H1 (cell line): ENCODE measurements around the gene RANBP6. TPM values are rescaled to one million over a fixed set of nuclear protein-coding genes. Genes with fewer than 3 reads are reported as not detected.

Experiments
- CTCF ChIA-PET: fragments of 300-600 bp; sonication (Branson Sonifier 250); formaldehyde crosslinking; loops from one replicate; lab custom pipeline; 2021; ENCODE audit not compliant: partially characterized antibody; lab: Charles Lee
- POLR2A ChIA-PET: fragments of 300-600 bp; sonication (Branson Sonifier 250); formaldehyde crosslinking; loops from one replicate; lab custom pipeline; 2021; ENCODE audit warnings: inconsistent platforms; ENCODE audit not compliant: partially characterized antibody; lab: Charles Lee
- DNase-seq, 2 experiments: peaks; one replicate each; pipeline versions ENCODE4 v3.0.0 to v3.0.0-alpha.2; 2010 to 2022; ENCODE audit warnings: low spot score in 2 of 2, low read depth in 1 of 2, mixed read lengths in 1 of 2
- FAIRE-seq: peaks from 2 replicates; lab custom pipeline; 2011; peaks lifted over from hg19 to GRCh38; lab: Jason Lieb, UNC
- H2AFZ ChIP-seq: 2 replicates; pipeline ENCODE4 v1.8.1; 2012; ENCODE audit warnings: low read length, inconsistent platforms
- H2AK5ac ChIP-seq: 2 replicates; pipeline ENCODE4 v1.6.1; 2013; ENCODE audit warnings: low read depth, low read length
- H2BK120ac ChIP-seq: replicated peaks from 2 replicates; pipeline ENCODE3; 2013; ENCODE audit warnings: low read depth, low read length, inconsistent platforms
- H2BK12ac ChIP-seq: 2 replicates; pipeline ENCODE4 v1.6.1; 2013; ENCODE audit warnings: low read depth, low read length
- H2BK15ac ChIP-seq: 2 replicates; pipeline ENCODE4 v1.6.1; 2013; ENCODE audit warnings: low read length
- H2BK20ac ChIP-seq: 2 replicates; pipeline ENCODE4 v1.6.1; 2013; ENCODE audit warnings: low read length
- H2BK5ac ChIP-seq: 2 replicates; pipeline ENCODE4 v1.6.1; 2013; ENCODE audit warnings: low read depth, low read length
- H3K14ac ChIP-seq: 2 replicates; pipeline ENCODE4 v1.6.1; 2013; ENCODE audit warnings: inconsistent platforms; ENCODE audit not compliant: insufficient read length
- H3K18ac ChIP-seq: 2 replicates; pipeline ENCODE4 v1.6.1; 2013; ENCODE audit warnings: low read length; ENCODE audit errors: extremely low read depth
- H3K23ac ChIP-seq: 2 replicates; pipeline ENCODE4 v1.6.1; 2013; ENCODE audit warnings: inconsistent platforms; ENCODE audit not compliant: insufficient read length
- H3K23me2 ChIP-seq: 2 replicates; pipeline ENCODE4 v1.6.1; 2013; ENCODE audit warnings: low read depth, low read length
- H3K27ac ChIP-seq: 2 replicates; pipeline ENCODE4 v1.6.1; 2011; ENCODE audit warnings: low read depth, low read length, inconsistent platforms
- H3K27me3 ChIP-seq, 4 experiments: replicated peaks in 1 of 4; 1 replicate in 1 of 4; 2 replicates in 3 of 4; pipeline versions ENCODE4 v1.6.1 to v1.8.1; 2011 to 2013; ENCODE audit warnings: low read length in 3 of 4, mild to moderate bottlenecking in 3 of 4, inconsistent platforms in 2 of 4, mixed read lengths in 2 of 4, moderate library complexity in 1 of 4; ENCODE audit not compliant: control insufficient read depth in 3 of 4, insufficient read depth in 3 of 4; ENCODE audit errors: extremely low read depth in 1 of 4
- H3K36me3 ChIP-seq, 4 experiments: 2 replicates each; pipeline versions ENCODE4 v1.6.1 to v1.8.1; 2011 to 2013; ENCODE audit warnings: mild to moderate bottlenecking in 4 of 4, low read length in 3 of 4, moderate library complexity in 2 of 4, control low read depth in 1 of 4, inconsistent platforms in 1 of 4; ENCODE audit not compliant: insufficient read depth in 4 of 4, control insufficient read depth in 2 of 4
- H3K4ac ChIP-seq: replicated peaks from 2 replicates; pipeline ENCODE3; 2013; ENCODE audit warnings: low read length, low read depth, mixed read lengths, inconsistent platforms; ENCODE audit not compliant: insufficient read length
- H3K4me1 ChIP-seq, 4 experiments: replicated peaks in 1 of 4; 1 replicate in 1 of 4; 2 replicates in 3 of 4; pipeline versions ENCODE4 v1.6.1 to v1.8.1; 2011 to 2013; ENCODE audit warnings: low read length in 3 of 4, inconsistent platforms in 2 of 4, mixed read lengths in 1 of 4; ENCODE audit not compliant: insufficient read depth in 4 of 4, control insufficient read depth in 3 of 4
- H3K4me2 ChIP-seq, 2 experiments: 2 replicates each; pipeline versions ENCODE4 v1.6.1 to v1.8.1; 2011 to 2013; ENCODE audit warnings: low read depth in 2 of 2, low read length in 2 of 2, control low read depth in 1 of 2, inconsistent platforms in 1 of 2, mild to moderate bottlenecking in 1 of 2; ENCODE audit not compliant: insufficient read depth in 1 of 2
- H3K4me3 ChIP-seq, 4 experiments: fragments of 200-600, 300-600 bp in 1 of 4; sonication (generic), shearing (Covaris generic), sonication (Bioruptor Twin) in 1 of 4; 2 replicates each; pipeline versions ENCODE4 v1.5.1 to v1.8.1; 2011 to 2016; ENCODE audit warnings: low read length in 4 of 4, low read depth in 3 of 4, control low read depth in 2 of 4, inconsistent platforms in 2 of 4, mild to moderate bottlenecking in 2 of 4, mixed read lengths in 1 of 4, moderate library complexity in 1 of 4; ENCODE audit not compliant: insufficient read depth in 2 of 4; ENCODE audit errors: extremely low read depth in 1 of 4
- H3K56ac ChIP-seq: replicated peaks from 2 replicates; pipeline ENCODE3; 2013; ENCODE audit warnings: low read depth, mild to moderate bottlenecking, mixed read lengths, low read length, inconsistent platforms; ENCODE audit not compliant: insufficient read length
- H3K79me1 ChIP-seq: 2 replicates; pipeline ENCODE4 v1.6.1; 2013; ENCODE audit warnings: low read depth, low read length, control low read depth
- H3K79me2 ChIP-seq, 2 experiments: 2 replicates each; pipeline versions ENCODE4 v1.6.1 to v1.8.1; 2012 to 2013; ENCODE audit warnings: low read length in 2 of 2, mild to moderate bottlenecking in 2 of 2, inconsistent platforms in 1 of 2; ENCODE audit not compliant: insufficient read depth in 2 of 2, control insufficient read depth in 1 of 2
- H3K9ac ChIP-seq, 4 experiments: replicated peaks in 1 of 4; 1 replicate in 1 of 4; 2 replicates in 3 of 4; pipeline versions ENCODE4 v1.6.1 to v1.8.1; 2011 to 2013; ENCODE audit warnings: low read depth in 3 of 4, low read length in 3 of 4, control low read depth in 2 of 4, mild to moderate bottlenecking in 2 of 4, moderate library complexity in 2 of 4, inconsistent platforms in 1 of 4; ENCODE audit errors: extremely low read depth in 1 of 4
- H3K9me3 ChIP-seq, 2 experiments: 2 replicates each; pipeline versions ENCODE4 v1.6.1 to v1.8.1; 2012 to 2013; ENCODE audit warnings: mild to moderate bottlenecking in 2 of 2, moderate library complexity in 2 of 2, control low read depth in 1 of 2, inconsistent platforms in 1 of 2, low read depth in 1 of 2, low read length in 1 of 2, mixed read lengths in 1 of 2; ENCODE audit not compliant: insufficient read depth in 2 of 2
- H4K20me1 ChIP-seq, 2 experiments: replicated peaks in 1 of 2; 2 replicates each; pipeline versions ENCODE3 to v1.8.1; 2011 to 2013; ENCODE audit warnings: inconsistent platforms in 2 of 2, low read length in 2 of 2, mild to moderate bottlenecking in 1 of 2; ENCODE audit not compliant: insufficient read depth in 2 of 2, control insufficient read depth in 1 of 2
- H4K5ac ChIP-seq: 2 replicates; pipeline ENCODE4 v1.6.1; 2013; ENCODE audit warnings: low read length, low read depth, mixed read lengths, inconsistent platforms; ENCODE audit not compliant: insufficient read length
- H4K8ac ChIP-seq: 2 replicates; pipeline ENCODE4 v1.8.0; 2013; ENCODE audit warnings: mild to moderate bottlenecking, moderate library complexity, low read length, inconsistent platforms; ENCODE audit not compliant: insufficient read depth; ENCODE audit errors: extremely low read depth
- H4K91ac ChIP-seq: replicated peaks from 2 replicates; pipeline ENCODE3; 2013; ENCODE audit warnings: low read length, mixed read lengths, inconsistent platforms; ENCODE audit not compliant: insufficient read length
- ASH2L ChIP-seq: fragments of 200-600, 300-600 bp; sonication (generic); IDR thresholded peaks from one replicate; pipeline ENCODE4 v1.7.1; 2017; ENCODE audit warnings: low read length
- RAD21 ChIP-seq, 2 experiments: IDR thresholded peaks in 1 of 2; conservative IDR thresholded peaks in 1 of 2; 2 replicates each; pipeline ENCODE4 v1.6.1; 2011; ENCODE audit warnings: low read depth in 2 of 2, low read length in 2 of 2, improper control_type of control experiment in 1 of 2, inconsistent platforms in 1 of 2, mild to moderate bottlenecking in 1 of 2, moderate library complexity in 1 of 2
- WGBS, 2 experiments: shearing (Covaris generic) in 1 of 2; methylation state at CpG; one replicate each; pipeline versions ENCODE4 v1.1.6 to v1.1.7; 2013 to 2015; ENCODE audit warnings: low lambda C conversion rate in 2 of 2, mixed read lengths in 2 of 2, inconsistent platforms in 1 of 2, low coverage in 1 of 2, missing lambda C conversion rate in 1 of 2; ENCODE audit not compliant: insufficient replicate concordance in 2 of 2, insufficient coverage in 1 of 2, insufficient read length in 1 of 2; ENCODE audit errors: extremely low coverage in 1 of 2, missing lambda C conversion rate in 1 of 2; 5-methylcytosine and 5-hydroxymethylcytosine counted together
- polyA plus RNA-seq, 7 experiments: library from polyadenylated mRNA; depleted of rRNA in 3 of 7; stranded (reverse) in 5 of 7; unstranded in 2 of 7; fragments of >200 nt in 5 of 7; fragments of 200-250 nt in 2 of 7; gene quantifications; 1 replicate in 5 of 7; 2 replicates in 1 of 7; 4 replicates in 1 of 7; pipeline versions ENCODE4 v1.2.1 to v1.2.3, GENCODE V29; 2011 to 2013; ENCODE audit warnings: missing spikeins in 2 of 7, mixed read lengths in 2 of 7
- total RNA-seq: library from RNA; stranded (reverse); fragmentation: NEBNext Ultra II Directional; extraction: Animal tissue kit (Norgen Biotek cat#: 25700); gene quantifications from 2 replicates; pipeline ENCODE4 v1.2.1, GENCODE V29; 2021
- TF ChIP-seq, protein P1 (sequence below), 3 experiments: IDR thresholded peaks; 1 replicate in 2 of 3; 2 replicates in 1 of 3; pipeline versions ENCODE4 v1.5.1 to v1.6.1; 2011; ENCODE audit warnings: low read length in 3 of 3, mild to moderate bottlenecking in 3 of 3, inconsistent platforms in 2 of 3, low read depth in 1 of 3, moderate library complexity in 1 of 3; ENCODE audit not compliant: insufficient read depth in 1 of 3; ENCODE audit errors: control extremely low read depth in 1 of 3

The RANBP6 gene
- total and polyA plus RNA-seq, 2 of the 8 experiments (the other 6 are each of a cell fraction or from before 2014, with no cell fraction given) = 5.7 to 18.8 TPM

DNA sequence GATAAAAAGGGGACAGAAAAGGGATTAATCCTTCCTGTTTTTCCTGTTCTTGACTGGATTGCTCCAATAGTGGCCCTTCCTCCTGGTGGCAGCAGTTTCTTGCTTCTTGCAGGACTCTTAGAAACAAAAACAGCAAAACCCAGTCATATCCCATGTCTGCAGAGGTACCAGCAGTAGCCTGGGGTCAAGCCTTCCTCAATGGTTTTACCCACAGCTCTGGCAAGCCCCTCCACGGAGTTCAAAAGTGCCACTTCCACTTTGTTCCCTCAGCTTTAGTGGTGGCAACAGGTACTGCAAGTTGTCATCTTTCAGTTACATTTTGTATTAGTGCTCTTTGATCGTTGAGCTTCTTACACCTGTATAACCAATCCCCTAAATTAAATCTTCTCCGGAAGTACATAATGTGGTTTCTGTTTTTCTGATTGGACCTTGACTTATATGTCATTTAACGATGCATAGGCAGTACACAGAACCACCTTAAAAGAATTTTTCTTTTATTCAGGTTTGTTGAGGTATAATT is 8.7 kb upstream of the RANBP6 start:
- WGBS, 2 experiments = 62% methylated on average over 4 of the region's 4 CpGs; no CpG with 5 or more reads in 1 of the 2 experiments
- FAIRE-seq (peak; percentile 93), DNase-seq (peak in 1 of 2 experiments; percentile 50)
- Histone ChIP-seq H3K9ac (no peak overlapping the region), H3K4me3 (no peak overlapping the region; a peak in 1 of 8 replicates), H3K23me2 (no peaks in the 10 kb centered on the region), H3K4me2 (peak overlapping the region in 1 of 2 experiments; percentile 26; a peak in 1 of 4 replicates), H2BK5ac (no peak overlapping the region), H3K79me2 (no peaks in the 10 kb centered on the region), H3K23ac (no peak overlapping the region), H2BK12ac (no peak overlapping the region), H4K91ac (no peak overlapping the region), H2AFZ (peak overlapping the region; percentile 97), H3K18ac (no peak overlapping the region), H3K27me3 (no peaks in the 10 kb centered on the region), H3K27ac (no peak overlapping the region), H3K9me3 (no peaks in the 10 kb centered on the region), H3K79me1 (no peaks in the 10 kb centered on the region), H4K8ac (peak overlapping the region; percentile 28; the same call in 1 of the 2 replicates), H2BK20ac (no peak overlapping the region), H3K36me3 (no peaks in the 10 kb centered on the region), H2BK15ac (no peak overlapping the region), H4K20me1 (no peaks in the 10 kb centered on the region), H2BK120ac (no peak overlapping the region), H4K5ac (no peak overlapping the region), H3K56ac (no peak overlapping the region), H3K4ac (no peak overlapping the region), H3K4me1 (peaks cover 0 to 2% (median 0%) of the 10 kb centered on the region in 4 experiments; a peak in 1 of 7 replicates), H3K14ac (no peak overlapping the region), H2AK5ac (no peak overlapping the region)
- POLR2A ChIA-PET = interaction anchor here (1.2 to 1.8 kb wide), 3 partner anchors 8 to 16 kb away, joined by 3 to 6 read pairs (median 5); partner anchors contain the start of gene RANBP6
- CTCF ChIA-PET = interaction anchor here (0.7 to 2.9 kb wide), 31 partner anchors 9 to 486 kb away, joined by 3 to 25 read pairs (median 4); partner anchors contain the start of gene RANBP6
- TF ChIP-seq, protein P1, sequence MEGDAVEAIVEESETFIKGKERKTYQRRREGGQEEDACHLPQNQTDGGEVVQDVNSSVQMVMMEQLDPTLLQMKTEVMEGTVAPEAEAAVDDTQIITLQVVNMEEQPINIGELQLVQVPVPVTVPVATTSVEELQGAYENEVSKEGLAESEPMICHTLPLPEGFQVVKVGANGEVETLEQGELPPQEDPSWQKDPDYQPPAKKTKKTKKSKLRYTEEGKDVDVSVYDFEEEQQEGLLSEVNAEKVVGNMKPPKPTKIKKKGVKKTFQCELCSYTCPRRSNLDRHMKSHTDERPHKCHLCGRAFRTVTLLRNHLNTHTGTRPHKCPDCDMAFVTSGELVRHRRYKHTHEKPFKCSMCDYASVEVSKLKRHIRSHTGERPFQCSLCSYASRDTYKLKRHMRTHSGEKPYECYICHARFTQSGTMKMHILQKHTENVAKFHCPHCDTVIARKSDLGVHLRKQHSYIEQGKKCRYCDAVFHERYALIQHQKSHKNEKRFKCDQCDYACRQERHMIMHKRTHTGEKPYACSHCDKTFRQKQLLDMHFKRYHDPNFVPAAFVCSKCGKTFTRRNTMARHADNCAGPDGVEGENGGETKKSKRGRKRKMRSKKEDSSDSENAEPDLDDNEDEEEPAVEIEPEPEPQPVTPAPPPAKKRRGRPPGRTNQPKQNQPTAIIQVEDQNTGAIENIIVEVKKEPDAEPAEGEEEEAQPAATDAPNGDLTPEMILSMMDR (IDR thresholded peaks at IDR 0.05; ENCODE audit: control extremely low read depth in 1 of 3, insufficient read depth in 1 of 3, low read depth in 1 of 3, low read length in 3 of 3) = peak in 2 of 3 experiments; percentile 21 to 59; a peak in 3 of 4 replicates
- no peak for TF ChIP-seq ASH2L
- TF ChIP-seq RAD21 (IDR thresholded peaks at IDR 0.05 in 1 of 2, conservative IDR thresholded peaks at IDR 0.05 in 1 of 2; ENCODE audit: low read depth in 2 of 2, low read length in 2 of 2) = peak; percentile 0 to 3; a peak in 1 of 4 replicates
